Parathyroid adenoma (tissue), 2 donors: ENCODE data around the gene LHFPL3.

Experiments
- H2AFZ ChIP-seq: fragments of 300-600 bp; sonication (generic); one replicate; pipeline ENCODE4 v1.7.0; 2017; ENCODE audit warnings: antibody characterized with exemption, mild to moderate bottlenecking
- H3K27ac ChIP-seq: fragments of 300-600 bp; sonication (generic); one replicate; pipeline ENCODE4 v1.7.0; 2017
- H3K27me3 ChIP-seq: fragments of 300-600 bp; sonication (generic); one replicate; pipeline ENCODE4 v1.7.0; 2017; ENCODE audit warnings: low read length; ENCODE audit not compliant: control insufficient read depth, insufficient read depth
- H3K36me3 ChIP-seq: fragments of 300-600 bp; sonication (generic); one replicate; pipeline ENCODE4 v1.7.0; 2017; ENCODE audit warnings: low read length; ENCODE audit not compliant: control insufficient read depth, insufficient read depth
- H3K4me1 ChIP-seq: fragments of 300-600 bp; sonication (generic); one replicate; pipeline ENCODE4 v1.7.0; 2017; ENCODE audit warnings: control low read depth
- H3K4me2 ChIP-seq: fragments of 300-600 bp; sonication (generic); one replicate; pipeline ENCODE4 v1.7.0; 2017; ENCODE audit warnings: low read length
- H3K4me3 ChIP-seq: fragments of 300-600 bp; sonication (generic); one replicate; pipeline ENCODE4 v1.7.0; 2017; ENCODE audit warnings: low read depth, low read length
- H3K79me2 ChIP-seq: fragments of 300-600 bp; sonication (generic); one replicate; pipeline ENCODE4 v1.7.0; 2017; ENCODE audit warnings: control low read depth
- H3K9ac ChIP-seq: fragments of 300-600 bp; sonication (generic); one replicate; pipeline ENCODE4 v1.7.0; 2017; ENCODE audit warnings: mild to moderate bottlenecking
- H3K9me3 ChIP-seq: fragments of 300-600 bp; sonication (generic); one replicate; pipeline ENCODE4 v1.7.0; 2017; ENCODE audit warnings: low read length; ENCODE audit not compliant: control insufficient read depth
- TF ChIP-seq, protein P1 (sequence below): fragments of 300-600 bp; sonication (generic); IDR thresholded peaks from one replicate; pipeline ENCODE4 v1.7.0; 2017; ENCODE audit warnings: antibody characterized with exemption, mild to moderate bottlenecking
- donor health status: primary hyperparathyroidism.

The LHFPL3 gene

DNA sequence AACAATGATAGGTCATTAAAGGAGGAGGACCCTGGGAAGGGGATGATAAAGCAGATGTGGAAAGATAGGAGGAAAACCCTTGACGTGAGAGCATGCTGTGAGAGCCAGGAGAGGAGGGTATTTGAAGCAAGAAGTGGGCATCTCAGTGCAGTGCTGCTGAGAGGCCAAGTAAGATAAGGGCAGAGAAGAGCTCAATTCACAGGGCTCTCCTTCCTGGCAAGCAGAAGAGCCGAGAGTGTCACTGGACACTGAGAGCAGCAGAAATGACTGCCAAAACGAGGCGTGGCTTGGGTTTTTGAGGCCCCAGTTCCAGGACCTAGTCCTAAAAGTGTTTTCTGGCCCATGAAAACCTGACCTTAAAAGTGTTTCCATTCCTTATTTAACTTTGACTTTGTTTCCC lies 213.5 kb downstream of the LHFPL3 start:
- H2AFZ ChIP-seq = no peak overlapping the region
- H3K9ac ChIP-seq = no peak overlapping the region
- no peaks in the 10 kb centered on the region for H3K9me3 ChIP-seq
- H3K4me1 ChIP-seq = no peaks in the 10 kb centered on the region
- H3K4me2 ChIP-seq = no peak overlapping the region
- H3K27ac ChIP-seq = no peak overlapping the region
- no peaks in the 10 kb centered on the region for H3K27me3 ChIP-seq
- H3K36me3 ChIP-seq = no peaks in the 10 kb centered on the region
- H3K4me3 ChIP-seq = no peak overlapping the region
- no peaks in the 10 kb centered on the region for H3K79me2 ChIP-seq
- TF ChIP-seq, protein P1, sequence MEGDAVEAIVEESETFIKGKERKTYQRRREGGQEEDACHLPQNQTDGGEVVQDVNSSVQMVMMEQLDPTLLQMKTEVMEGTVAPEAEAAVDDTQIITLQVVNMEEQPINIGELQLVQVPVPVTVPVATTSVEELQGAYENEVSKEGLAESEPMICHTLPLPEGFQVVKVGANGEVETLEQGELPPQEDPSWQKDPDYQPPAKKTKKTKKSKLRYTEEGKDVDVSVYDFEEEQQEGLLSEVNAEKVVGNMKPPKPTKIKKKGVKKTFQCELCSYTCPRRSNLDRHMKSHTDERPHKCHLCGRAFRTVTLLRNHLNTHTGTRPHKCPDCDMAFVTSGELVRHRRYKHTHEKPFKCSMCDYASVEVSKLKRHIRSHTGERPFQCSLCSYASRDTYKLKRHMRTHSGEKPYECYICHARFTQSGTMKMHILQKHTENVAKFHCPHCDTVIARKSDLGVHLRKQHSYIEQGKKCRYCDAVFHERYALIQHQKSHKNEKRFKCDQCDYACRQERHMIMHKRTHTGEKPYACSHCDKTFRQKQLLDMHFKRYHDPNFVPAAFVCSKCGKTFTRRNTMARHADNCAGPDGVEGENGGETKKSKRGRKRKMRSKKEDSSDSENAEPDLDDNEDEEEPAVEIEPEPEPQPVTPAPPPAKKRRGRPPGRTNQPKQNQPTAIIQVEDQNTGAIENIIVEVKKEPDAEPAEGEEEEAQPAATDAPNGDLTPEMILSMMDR = no peak

DNA sequence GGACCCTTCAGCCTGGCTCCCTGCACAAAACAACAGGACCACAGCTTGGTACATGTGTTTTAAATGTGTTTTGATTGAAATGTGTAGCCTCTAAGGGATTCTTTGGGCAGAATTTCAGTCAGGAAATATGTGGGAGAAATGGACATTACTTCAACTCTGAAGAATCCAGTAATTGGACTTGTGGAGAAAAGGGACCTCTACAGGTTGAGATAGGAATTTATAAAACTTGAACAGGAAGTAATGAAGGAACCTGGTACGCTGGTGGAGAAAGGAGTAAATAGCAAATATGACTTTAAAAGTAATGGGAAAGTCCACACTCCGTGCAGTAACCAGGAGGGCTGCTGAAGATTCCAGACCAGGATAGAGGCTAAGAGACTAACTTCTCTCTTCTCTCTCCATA lies 220.5 kb downstream of the LHFPL3 start:
- TF ChIP-seq, protein P1 = no peak
- Histone ChIP-seq H3K9ac (no peak overlapping the region), H3K9me3 (no peaks in the 10 kb centered on the region), H3K4me1 (no peaks in the 10 kb centered on the region), H2AFZ (no peak overlapping the region), H3K79me2 (no peaks in the 10 kb centered on the region), H3K27me3 (no peaks in the 10 kb centered on the region), H3K36me3 (no peaks in the 10 kb centered on the region), H3K27ac (no peak overlapping the region), H3K4me3 (no peak overlapping the region), H3K4me2 (no peak overlapping the region)

DNA sequence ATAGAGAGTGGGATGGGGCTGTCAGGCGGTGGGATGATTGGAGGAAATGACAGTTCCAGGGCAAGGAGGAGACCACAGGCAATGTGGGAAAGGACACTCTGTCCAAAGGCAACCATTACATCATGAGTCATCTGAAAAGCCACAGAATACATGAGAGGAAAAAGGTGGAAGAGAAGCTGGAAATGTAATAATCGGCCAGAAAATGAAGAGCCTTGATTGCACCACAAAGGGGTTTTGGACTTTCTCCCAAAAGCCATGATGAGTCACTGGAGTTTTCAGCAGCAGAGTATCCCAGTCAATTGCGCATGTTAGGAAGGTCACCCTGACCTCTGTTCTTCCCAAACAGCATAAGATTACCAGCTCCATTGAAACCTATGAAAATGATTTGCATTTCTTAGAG lies 222.0 kb downstream of the LHFPL3 start:
- H3K9ac ChIP-seq = no peak overlapping the region
- H3K4me1 ChIP-seq = no peaks in the 10 kb centered on the region
- no peak overlapping the region for H3K4me2 ChIP-seq
- no peak overlapping the region for H3K27ac ChIP-seq
- TF ChIP-seq, protein P1 = no peak
- H3K27me3 ChIP-seq = no peaks in the 10 kb centered on the region
- H3K9me3 ChIP-seq = no peaks in the 10 kb centered on the region
- no peak overlapping the region for H2AFZ ChIP-seq
- H3K36me3 ChIP-seq = no peaks in the 10 kb centered on the region
- no peak overlapping the region for H3K4me3 ChIP-seq
- no peaks in the 10 kb centered on the region for H3K79me2 ChIP-seq

DNA sequence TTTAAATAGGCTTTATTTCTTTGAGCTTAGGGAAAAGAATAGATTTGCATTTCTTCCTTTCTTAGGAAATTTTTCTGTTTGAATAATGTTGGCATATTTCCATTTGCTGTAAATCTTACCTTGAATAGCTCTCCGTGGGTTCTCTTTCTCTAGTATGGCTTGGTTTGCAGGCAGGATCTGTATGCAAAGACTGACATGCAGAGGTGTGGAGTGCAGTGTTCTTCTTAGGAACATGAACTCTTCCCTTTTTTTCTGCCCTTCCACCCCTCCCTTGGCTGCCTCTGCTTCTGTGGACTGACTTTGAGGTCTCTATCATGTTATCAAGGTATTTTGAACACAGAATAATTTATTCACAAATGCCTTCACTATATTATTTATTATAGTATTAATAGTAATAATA lies 222.8 kb downstream of the LHFPL3 start:
- Histone ChIP-seq H3K9me3 (no peaks in the 10 kb centered on the region), H3K9ac (no peak overlapping the region), H3K27ac (no peak overlapping the region), H3K4me1 (no peaks in the 10 kb centered on the region), H2AFZ (no peak overlapping the region), H3K4me3 (no peak overlapping the region), H3K79me2 (no peaks in the 10 kb centered on the region), H3K4me2 (no peak overlapping the region), H3K36me3 (no peaks in the 10 kb centered on the region), H3K27me3 (no peaks in the 10 kb centered on the region)
- TF ChIP-seq, protein P1 = no peak

DNA sequence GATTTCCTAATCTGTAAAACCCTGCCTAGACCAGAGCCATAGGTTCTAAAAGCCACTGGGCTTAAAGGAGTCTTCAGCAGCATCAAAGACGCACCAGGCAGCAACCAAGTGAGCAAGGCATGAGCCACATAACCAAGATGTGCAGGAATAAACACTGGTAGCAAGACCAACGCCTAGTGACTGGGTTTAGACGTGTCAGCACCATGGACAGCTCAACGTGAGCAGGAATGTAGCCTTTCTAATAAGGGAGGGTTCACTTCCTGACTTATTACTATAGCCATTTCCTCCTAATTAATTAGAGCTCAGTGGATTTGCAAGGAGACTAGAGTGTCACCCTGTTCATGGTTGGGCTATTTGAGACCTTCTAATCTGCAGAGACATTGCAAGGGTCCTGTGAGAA lies 223.7 kb downstream of the LHFPL3 start:
- no peaks in the 10 kb centered on the region for H3K79me2 ChIP-seq
- no peaks in the 10 kb centered on the region for H3K9me3 ChIP-seq
- no peaks in the 10 kb centered on the region for H3K4me1 ChIP-seq
- H3K27ac ChIP-seq = no peak overlapping the region
- no peak overlapping the region for H2AFZ ChIP-seq
- no peaks in the 10 kb centered on the region for H3K36me3 ChIP-seq
- no peaks in the 10 kb centered on the region for H3K27me3 ChIP-seq
- no peak overlapping the region for H3K9ac ChIP-seq
- TF ChIP-seq, protein P1 = no peak
- no peak overlapping the region for H3K4me2 ChIP-seq
- H3K4me3 ChIP-seq = no peak overlapping the region
